Pons (tissue), 1 donor: Measurements from ENCODE around the gene PDPN.

Experiments
- DNase-seq: peaks from one replicate; pipeline ENCODE4 v3.0.0-alpha.2; 2016; ENCODE audit warnings: low spot score

Gene PDPN

DNA sequence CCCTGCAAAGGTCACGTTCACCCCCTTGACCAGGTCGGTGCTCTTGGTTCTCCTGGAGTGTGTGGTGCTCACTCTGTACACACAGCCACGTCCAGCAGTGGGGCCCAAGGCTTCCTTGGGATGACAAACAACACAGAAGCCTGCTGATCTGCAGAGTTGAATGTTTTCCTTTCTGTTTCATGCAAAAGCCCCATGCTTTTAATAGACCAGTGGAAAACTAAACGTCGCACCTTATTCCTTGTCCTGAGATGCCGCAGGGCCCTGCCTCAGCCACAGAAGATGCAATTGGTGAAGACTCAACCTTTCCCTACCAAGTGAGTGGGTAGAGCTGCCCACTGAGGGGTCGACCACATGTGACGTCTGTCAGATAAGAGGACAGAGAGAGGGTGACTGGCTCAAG, 5.8 kb upstream of the PDPN start:
- no peak for DNase-seq

- no peak for DNase-seq
These were observed 2.2 kb upstream of the PDPN start for GRCh38 chr1:13581446-13581845.

GRCh38 chr1:13582713-13583443, 754 bp upstream of the PDPN start:
- DNase-seq, result no peak

- DNase-seq, result peak; percentile 45
These were observed 547 bp downstream of the PDPN start for GRCh38 chr1:13583966-13584791.

GRCh38 chr1:13584876-13585611, 1.4 kb downstream of the PDPN start:
- DNase-seq, result peak; percentile 71

- DNase-seq, result no peak
These were observed 2.0 kb downstream of the PDPN start for GRCh38 chr1:13585612-13585991.

- no peak for DNase-seq
These were observed 2.4 kb downstream of the PDPN start for GRCh38 chr1:13586001-13586400.

DNA sequence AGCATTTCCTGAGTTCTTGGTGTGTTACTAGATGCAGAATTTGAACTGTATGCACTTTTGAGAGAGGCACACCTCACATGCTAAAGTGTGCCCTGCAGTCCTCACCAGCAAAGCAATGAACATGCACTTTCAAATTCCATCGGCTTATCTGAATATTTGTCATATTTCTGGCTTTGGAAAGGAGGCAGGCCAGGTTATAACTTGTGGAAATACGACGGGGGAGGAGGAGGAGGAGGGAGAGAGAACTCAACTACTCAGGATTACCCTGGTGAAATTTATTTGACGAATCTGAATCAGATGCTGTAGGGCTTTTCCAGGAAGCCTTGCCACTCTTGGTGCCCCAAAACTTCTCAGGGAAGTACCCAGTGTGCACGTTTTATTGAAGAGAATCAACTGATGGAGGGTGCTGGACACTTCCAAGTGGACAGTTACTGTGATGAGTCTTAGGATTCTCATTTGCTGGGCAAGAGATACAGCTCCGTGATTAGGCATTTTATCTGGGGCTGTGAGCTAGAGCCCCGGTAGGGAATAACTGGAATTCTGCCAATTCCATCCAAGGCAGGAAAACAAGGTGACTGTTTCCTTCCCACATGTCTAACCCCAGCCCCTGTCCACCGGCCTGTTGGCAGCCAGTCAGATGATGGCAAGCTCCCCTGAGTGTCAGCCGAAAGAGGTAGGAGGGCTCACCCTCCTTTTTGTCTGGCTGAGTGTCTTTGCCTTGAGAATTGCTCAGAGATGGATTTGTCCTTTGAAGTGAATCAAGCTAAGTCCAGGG, 3.8 kb downstream of the PDPN start:
- no peak for DNase-seq

- DNase-seq, result no peak
These were observed 5.5 kb downstream of the PDPN start for GRCh38 chr1:13588946-13589796.

GRCh38 chr1:13590486-13590885, 6.9 kb downstream of the PDPN start:
- peak; percentile 35 for DNase-seq

DNA sequence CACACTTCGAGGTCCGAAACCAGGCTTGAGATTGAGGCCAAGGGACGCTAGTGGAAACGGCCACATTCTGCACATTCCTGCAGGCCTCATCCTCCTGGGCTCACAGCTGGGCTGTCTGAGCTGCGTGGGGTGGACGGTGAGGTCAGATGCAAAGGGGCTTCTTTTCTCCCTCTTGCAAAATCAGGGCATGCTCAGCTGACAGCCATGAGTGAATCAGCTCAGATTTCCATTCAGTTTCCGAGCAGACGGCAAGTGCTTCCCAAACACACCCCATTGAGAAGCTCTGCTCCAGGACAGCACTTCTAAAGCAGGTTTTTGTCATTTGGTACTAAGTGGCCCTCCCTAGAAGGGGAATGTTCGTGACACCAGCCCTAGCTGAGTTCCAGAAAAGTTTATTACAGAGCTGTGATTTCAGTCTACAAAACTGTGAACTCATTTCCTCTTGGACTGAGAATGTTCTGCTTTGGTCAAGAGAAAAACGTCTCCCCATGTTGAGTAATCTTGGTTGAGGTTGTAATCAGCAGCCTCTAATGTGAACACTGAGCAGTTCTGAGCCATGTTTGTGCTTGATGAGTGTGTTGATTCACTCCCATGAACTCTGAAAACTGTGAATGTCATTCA, 10.0 kb downstream of the PDPN start:
- DNase-seq, result peak; percentile 64

DNA sequence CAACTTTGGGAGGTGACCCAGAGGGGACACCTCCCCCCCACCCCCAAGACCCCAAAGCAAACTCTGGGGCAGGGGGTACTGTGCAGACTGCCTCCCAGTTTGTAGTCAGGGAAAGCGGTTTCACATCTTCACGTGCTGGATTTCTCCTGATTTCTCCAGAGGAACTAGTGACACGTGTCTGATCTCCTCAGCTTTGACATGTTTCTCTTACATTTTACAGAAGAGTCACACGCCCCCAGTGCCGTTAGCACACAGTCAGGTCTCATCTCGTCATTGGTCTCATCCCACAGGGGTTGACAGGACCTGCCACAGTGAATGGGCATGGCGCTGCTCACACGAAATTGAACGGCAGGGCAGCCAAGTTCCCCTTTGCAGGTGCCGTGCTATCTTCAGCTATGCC, 11.8 kb downstream of the PDPN start:
- DNase-seq, result no peak

DNA sequence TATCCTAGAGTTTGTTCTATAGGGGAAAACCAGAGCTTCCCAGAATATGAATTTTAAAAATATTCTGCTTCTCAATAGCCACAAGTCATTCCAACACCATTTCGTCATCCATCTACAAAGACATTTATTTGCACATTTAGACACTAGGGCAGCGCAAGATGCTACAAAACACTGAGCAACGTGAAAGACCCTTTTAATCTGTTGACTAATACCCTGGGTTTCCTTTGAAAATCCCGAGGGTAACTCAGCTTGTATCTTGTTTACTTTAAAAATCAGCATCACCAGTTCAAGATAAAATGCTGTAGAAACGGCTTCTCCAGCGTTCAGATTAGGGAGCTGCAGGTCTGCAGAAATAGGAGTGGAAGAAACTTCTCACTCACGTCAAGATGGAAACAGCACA, 13.5 kb downstream of the PDPN start:
- DNase-seq, result no peak

GRCh38 chr1:13600762-13601453, 17.3 kb downstream of the PDPN start:
- no peak for DNase-seq

GRCh38 chr1:13604176-13604575, 20.5 kb downstream of the PDPN start:
- no peak for DNase-seq

DNA sequence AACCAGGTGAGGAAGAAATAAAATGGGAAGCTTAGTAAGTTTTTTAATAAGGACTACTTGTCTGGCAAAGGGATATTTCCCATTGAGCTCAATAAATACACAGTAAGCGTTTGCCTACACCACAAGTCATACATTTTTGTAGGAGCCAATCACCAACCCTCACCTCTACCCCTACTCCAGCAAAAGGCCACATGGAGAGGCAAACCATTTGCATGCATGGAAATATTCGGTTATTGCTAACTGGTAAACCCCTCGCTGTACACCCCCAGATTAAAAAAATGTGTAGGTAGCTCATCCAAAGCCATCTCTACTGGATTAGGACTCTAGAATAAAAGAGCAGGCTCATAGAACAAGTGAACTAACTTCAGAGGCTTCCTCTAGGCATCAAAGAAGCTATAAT, 21.1 kb downstream of the PDPN start:
- no peak for DNase-seq

DNA sequence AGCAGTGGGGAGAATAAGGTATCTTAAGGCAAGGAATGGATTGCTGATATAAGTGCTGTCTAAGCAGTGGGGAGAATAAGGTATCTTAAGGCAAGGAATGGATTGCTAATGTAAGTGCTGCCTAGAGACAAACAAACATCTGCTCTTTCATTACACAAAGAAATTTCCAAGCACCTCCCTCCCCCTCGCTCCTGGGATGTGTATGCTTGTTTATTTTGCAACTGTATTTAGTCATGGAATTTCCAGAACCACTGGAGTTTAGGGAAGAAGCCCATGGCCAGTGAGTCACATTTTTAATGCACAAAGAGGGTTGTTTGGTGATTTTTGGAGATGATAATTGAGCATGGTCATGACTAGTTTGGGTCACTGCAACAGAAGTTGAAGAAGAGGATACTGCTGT, 21.5 kb downstream of the PDPN start:
- DNase-seq, result no peak

- DNase-seq, result no peak
These were observed 23.4 kb downstream of the PDPN start for GRCh38 chr1:13607002-13607401.

GRCh38 chr1:13616234-13616633, 32.6 kb downstream of the PDPN start:
- no peak for DNase-seq

- no peak for DNase-seq
These were observed 33.5 kb downstream of the PDPN start for GRCh38 chr1:13617108-13617507.
